Measurements from ENCODE around the gene IVNS1ABP.

GRCh38 chr1:185284533-185285276, 32.3 kb downstream of the IVNS1ABP start:
- TF ChIP-seq, protein P1, sequence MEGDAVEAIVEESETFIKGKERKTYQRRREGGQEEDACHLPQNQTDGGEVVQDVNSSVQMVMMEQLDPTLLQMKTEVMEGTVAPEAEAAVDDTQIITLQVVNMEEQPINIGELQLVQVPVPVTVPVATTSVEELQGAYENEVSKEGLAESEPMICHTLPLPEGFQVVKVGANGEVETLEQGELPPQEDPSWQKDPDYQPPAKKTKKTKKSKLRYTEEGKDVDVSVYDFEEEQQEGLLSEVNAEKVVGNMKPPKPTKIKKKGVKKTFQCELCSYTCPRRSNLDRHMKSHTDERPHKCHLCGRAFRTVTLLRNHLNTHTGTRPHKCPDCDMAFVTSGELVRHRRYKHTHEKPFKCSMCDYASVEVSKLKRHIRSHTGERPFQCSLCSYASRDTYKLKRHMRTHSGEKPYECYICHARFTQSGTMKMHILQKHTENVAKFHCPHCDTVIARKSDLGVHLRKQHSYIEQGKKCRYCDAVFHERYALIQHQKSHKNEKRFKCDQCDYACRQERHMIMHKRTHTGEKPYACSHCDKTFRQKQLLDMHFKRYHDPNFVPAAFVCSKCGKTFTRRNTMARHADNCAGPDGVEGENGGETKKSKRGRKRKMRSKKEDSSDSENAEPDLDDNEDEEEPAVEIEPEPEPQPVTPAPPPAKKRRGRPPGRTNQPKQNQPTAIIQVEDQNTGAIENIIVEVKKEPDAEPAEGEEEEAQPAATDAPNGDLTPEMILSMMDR (IDR thresholded peaks at IDR 0.05): no peak
- no peak for TF ChIP-seq PBX3 (IDR thresholded peaks at IDR 0.05)
- no peak for TF ChIP-seq RFX5 (IDR thresholded peaks at IDR 0.05)
- no peak for TF ChIP-seq SREBF2 (IDR thresholded peaks at IDR 0.05)
- no peak for TF ChIP-seq CBX8 (IDR thresholded peaks at IDR 0.05)
- no peak for TF ChIP-seq PHF8 (IDR thresholded peaks at IDR 0.05; ENCODE audit: borderline replicate concordance, low read depth)
- no peak for TF ChIP-seq ESRRA (IDR thresholded peaks at IDR 0.05; ENCODE audit: borderline replicate concordance, low read length)
